SK-N-SH treated with all-trans-retinoic acid at 6 μM for 48 hours (cell line): ENCODE data around the gene PDCD2L.

Experiments used
- CSDC2 ChIP-seq: fragments of 250-450 bp; sonication (Bioruptor Pico); IDR thresholded peaks from 2 replicates; pipeline ENCODE4 v1.5.0; 2020; ENCODE audit warnings: mild to moderate bottlenecking, moderate library complexity
- OSR1 ChIP-seq: fragments of 250-450 bp; sonication (Bioruptor Pico); IDR thresholded peaks from 2 replicates; pipeline ENCODE4 v1.8.0; 2022; ENCODE audit warnings: moderate library complexity, mild to moderate bottlenecking, inconsistent platforms
- PPARA ChIP-seq: fragments of 250-450 bp; sonication (Bioruptor Pico); IDR thresholded peaks from 2 replicates; pipeline ENCODE4 v1.5.0; 2020; ENCODE audit warnings: mild to moderate bottlenecking, borderline replicate concordance
- RARB ChIP-seq: fragments of 250-450 bp; sonication (Bioruptor Pico); IDR thresholded peaks from 2 replicates; pipeline ENCODE4 v1.8.0; 2021; ENCODE audit warnings: mild to moderate bottlenecking, moderate library complexity
- TCF4 ChIP-seq: fragments of 250-450 bp; sonication (Bioruptor Pico); IDR thresholded peaks from 2 replicates; pipeline ENCODE4 v1.8.0; 2021; ENCODE audit warnings: mild to moderate bottlenecking, moderate library complexity, borderline replicate concordance
- ZFP3 ChIP-seq: fragments of 250-450 bp; sonication (Bioruptor Pico); IDR thresholded peaks from 2 replicates; pipeline ENCODE4 v1.5.0; 2020; ENCODE audit warnings: mild to moderate bottlenecking, moderate library complexity
- ZFP30 ChIP-seq: fragments of 450-650 bp; formaldehyde crosslinking; IDR thresholded peaks from 2 replicates; pipeline ENCODE4 v1.5.0; 2022; ENCODE audit warnings: mild to moderate bottlenecking, moderate library complexity
- ZNF70 ChIP-seq: fragments of 450-650 bp; formaldehyde crosslinking; IDR thresholded peaks from 2 replicates; pipeline ENCODE4 v1.5.0; 2020; ENCODE audit warnings: mild to moderate bottlenecking, moderate library complexity
- TF ChIP-seq, protein P1 (sequence below): fragments of 250-450 bp; sonication (Bioruptor Pico); IDR thresholded peaks from 2 replicates; pipeline ENCODE4 v1.8.0; 2020; ENCODE audit warnings: mild to moderate bottlenecking, moderate library complexity, borderline replicate concordance
- TF ChIP-seq, protein P2 (sequence below): fragments of 250-450 bp; sonication (Bioruptor Pico); IDR thresholded peaks from 2 replicates; pipeline ENCODE4 v1.5.0; 2020; ENCODE audit warnings: mild to moderate bottlenecking, moderate library complexity
- TF ChIP-seq, protein P3 (sequence below): fragments of 250-450 bp; sonication (Bioruptor Pico); IDR thresholded peaks from 2 replicates; pipeline ENCODE4 v1.8.0; 2021; ENCODE audit warnings: low read depth, mild to moderate bottlenecking, moderate library complexity, borderline replicate concordance

DNA sequence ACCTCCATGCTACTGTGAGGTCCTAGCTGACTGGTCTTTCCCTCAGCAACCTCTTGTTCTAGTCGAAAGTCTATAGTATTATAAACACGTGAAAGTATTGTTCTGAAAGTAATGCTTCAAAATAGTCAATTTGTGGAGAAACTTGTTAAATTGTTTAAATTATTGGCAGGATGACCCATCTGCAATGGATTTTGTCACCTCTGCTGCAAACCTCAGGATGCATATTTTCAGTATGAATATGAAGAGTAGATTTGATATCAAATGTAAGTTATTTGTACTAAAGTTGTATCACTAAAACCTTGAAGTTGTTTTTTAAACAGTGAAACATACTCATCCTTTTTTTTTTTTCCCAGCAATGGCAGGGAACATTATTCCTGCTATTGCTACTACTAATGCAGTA, 49.9 kb downstream of the PDCD2L start:
- TF ChIP-seq, protein P1, sequence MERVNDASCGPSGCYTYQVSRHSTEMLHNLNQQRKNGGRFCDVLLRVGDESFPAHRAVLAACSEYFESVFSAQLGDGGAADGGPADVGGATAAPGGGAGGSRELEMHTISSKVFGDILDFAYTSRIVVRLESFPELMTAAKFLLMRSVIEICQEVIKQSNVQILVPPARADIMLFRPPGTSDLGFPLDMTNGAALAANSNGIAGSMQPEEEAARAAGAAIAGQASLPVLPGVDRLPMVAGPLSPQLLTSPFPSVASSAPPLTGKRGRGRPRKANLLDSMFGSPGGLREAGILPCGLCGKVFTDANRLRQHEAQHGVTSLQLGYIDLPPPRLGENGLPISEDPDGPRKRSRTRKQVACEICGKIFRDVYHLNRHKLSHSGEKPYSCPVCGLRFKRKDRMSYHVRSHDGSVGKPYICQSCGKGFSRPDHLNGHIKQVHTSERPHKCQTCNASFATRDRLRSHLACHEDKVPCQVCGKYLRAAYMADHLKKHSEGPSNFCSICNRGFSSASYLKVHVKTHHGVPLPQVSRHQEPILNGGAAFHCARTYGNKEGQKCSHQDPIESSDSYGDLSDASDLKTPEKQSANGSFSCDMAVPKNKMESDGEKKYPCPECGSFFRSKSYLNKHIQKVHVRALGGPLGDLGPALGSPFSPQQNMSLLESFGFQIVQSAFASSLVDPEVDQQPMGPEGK (CRISPR knock-in tag), result no peak
- TF ChIP-seq, protein P2, sequence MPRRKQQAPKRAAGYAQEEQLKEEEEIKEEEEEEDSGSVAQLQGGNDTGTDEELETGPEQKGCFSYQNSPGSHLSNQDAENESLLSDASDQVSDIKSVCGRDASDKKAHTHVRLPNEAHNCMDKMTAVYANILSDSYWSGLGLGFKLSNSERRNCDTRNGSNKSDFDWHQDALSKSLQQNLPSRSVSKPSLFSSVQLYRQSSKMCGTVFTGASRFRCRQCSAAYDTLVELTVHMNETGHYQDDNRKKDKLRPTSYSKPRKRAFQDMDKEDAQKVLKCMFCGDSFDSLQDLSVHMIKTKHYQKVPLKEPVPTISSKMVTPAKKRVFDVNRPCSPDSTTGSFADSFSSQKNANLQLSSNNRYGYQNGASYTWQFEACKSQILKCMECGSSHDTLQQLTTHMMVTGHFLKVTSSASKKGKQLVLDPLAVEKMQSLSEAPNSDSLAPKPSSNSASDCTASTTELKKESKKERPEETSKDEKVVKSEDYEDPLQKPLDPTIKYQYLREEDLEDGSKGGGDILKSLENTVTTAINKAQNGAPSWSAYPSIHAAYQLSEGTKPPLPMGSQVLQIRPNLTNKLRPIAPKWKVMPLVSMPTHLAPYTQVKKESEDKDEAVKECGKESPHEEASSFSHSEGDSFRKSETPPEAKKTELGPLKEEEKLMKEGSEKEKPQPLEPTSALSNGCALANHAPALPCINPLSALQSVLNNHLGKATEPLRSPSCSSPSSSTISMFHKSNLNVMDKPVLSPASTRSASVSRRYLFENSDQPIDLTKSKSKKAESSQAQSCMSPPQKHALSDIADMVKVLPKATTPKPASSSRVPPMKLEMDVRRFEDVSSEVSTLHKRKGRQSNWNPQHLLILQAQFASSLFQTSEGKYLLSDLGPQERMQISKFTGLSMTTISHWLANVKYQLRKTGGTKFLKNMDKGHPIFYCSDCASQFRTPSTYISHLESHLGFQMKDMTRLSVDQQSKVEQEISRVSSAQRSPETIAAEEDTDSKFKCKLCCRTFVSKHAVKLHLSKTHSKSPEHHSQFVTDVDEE (CRISPR knock-in tag), result no peak
- TF ChIP-seq RARB (CRISPR knock-in tag), result no peak
- no peak for TF ChIP-seq PPARA (CRISPR knock-in tag)
- no peak for TF ChIP-seq ZFP30 (CRISPR knock-in tag)
- TF ChIP-seq OSR1, result no peak
- no peak for TF ChIP-seq TCF4 (CRISPR knock-in tag)
- TF ChIP-seq, protein P3, sequence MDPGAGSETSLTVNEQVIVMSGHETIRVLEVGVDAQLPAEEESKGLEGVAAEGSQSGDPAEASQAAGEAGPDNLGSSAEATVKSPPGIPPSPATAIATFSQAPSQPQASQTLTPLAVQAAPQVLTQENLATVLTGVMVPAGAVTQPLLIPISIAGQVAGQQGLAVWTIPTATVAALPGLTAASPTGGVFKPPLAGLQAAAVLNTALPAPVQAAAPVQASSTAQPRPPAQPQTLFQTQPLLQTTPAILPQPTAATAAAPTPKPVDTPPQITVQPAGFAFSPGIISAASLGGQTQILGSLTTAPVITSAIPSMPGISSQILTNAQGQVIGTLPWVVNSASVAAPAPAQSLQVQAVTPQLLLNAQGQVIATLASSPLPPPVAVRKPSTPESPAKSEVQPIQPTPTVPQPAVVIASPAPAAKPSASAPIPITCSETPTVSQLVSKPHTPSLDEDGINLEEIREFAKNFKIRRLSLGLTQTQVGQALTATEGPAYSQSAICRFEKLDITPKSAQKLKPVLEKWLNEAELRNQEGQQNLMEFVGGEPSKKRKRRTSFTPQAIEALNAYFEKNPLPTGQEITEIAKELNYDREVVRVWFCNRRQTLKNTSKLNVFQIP (CRISPR knock-in tag), result no peak
- TF ChIP-seq ZFP3 (CRISPR knock-in tag), result no peak
- TF ChIP-seq CSDC2 (CRISPR knock-in tag), result no peak
- TF ChIP-seq ZNF70 (CRISPR knock-in tag), result no peak
